ENCODE measurements around the gene UCP2. TPM values are rescaled to one million over a fixed set of nuclear protein-coding genes. Genes with fewer than 3 reads are reported as not detected.

UCP2 gene
- total RNA-seq, 1 donor from 2014 or later, result 1.6 TPM

- DNase-seq (ENCODE audit: low spot score in 2 of 2), result no peak
- FAIRE-seq, result no peak
Measured at GRCh38 chr11:73972620-73973449, 9.8 kb downstream of the UCP2 start.

DNA sequence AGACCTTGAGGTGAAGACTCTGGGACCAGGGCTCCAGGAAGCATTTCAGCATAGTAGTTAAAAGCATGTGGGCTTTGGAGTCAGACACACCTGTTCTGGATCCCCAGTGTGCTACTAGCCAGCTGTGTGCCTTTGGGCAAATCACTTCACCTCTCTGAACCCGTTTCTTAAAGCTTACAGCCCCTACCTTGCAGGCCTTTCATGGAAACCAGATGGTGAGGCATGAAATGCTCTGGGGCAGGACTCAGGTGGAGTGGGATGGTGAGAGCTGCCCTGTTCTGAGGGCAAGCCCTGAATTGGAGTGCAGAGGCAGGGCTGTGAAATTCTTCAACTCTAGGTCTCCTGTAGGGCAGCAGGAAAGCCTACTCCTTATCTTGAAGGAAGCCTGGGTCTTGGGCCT is 10.5 kb downstream of the UCP2 start:
- DNase-seq (ENCODE audit: low spot score in 2 of 2) (no peak), FAIRE-seq (no peak)

DNA sequence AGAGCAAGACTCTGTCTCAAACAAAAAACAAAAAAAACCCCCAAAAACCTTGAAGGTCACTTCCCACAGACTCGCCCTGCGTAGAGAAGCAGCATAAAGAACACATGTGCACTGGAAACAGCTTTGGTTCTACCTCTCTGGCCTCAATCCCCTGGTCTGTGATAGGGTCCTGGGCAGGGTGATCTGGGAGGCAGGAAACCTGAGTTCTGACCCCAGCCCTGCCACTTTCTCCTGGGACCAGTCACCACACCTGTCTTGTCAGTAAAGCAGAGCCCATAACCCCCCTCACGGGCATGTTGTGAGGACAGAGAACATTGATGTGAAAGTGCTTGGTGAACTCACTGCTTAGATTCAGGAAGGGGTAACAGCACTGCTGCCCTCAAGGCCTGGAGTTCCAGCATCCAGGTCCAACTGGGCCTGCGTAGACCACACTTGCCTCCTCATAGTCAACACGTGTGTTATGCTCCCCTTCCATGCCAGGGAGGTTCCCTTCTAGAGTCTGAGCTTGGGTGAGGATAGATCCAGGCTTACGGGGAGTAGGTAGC is 11.4 kb downstream of the UCP2 start:
- no peak for FAIRE-seq

GRCh38 chr11:73969991-73970800 is 12.4 kb downstream of the UCP2 start:
- FAIRE-seq, result no peak
- no peak for DNase-seq (ENCODE audit: low spot score in 2 of 2)

More for the DNA sequence above, 11.4 kb downstream of the UCP2 start:
- no peak for DNase-seq (ENCODE audit: low spot score in 2 of 2)

DNA sequence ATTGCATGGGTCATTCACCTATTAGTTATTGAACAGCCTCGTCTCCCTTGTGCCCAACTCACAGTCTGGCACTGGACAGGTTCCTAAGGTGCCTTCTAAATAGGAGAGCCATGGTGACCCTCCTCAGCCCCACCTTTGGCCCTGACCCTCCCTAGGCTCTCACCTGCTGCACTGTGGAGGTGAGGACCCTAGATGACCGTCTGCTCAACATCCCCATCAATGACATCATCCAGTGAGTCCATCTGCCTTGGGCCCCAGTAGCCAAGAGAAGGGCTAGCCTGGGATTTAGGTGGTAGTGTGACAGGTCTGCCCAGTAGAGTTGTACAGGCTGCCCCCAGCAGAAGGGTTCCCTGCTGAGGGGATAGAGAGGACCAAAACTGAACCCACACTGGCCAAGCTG is 13.6 kb downstream of the UCP2 start:
- FAIRE-seq (no peak), DNase-seq (ENCODE audit: low spot score in 2 of 2) (no peak)

GRCh38 chr11:73968356-73968966 is 14.2 kb downstream of the UCP2 start:
- DNase-seq (ENCODE audit: low spot score in 2 of 2) (no peak), FAIRE-seq (no peak)

DNA sequence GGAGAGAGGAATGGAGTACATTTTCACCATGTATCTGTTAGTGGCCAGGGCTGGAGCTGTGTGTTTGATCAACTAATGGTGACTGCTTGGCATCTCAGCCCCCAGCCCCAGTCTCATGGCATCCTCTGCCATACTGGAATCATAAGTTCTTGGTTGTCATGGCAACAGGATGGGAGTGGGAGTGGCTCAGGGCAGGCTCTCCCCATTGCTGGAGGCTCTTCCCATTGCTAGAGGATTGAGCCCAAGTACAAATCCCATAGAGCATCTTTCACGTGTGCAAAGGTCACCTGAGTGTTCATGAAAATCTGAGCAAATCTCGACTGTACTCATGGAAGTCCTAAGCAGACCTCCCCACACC is 16.9 kb downstream of the UCP2 start:
- FAIRE-seq, result no peak
- no peak for DNase-seq (ENCODE audit: low spot score in 2 of 2)

GRCh38 chr11:73965076-73965763 is 17.4 kb downstream of the UCP2 start:
- FAIRE-seq, result no peak
- DNase-seq (ENCODE audit: low spot score in 2 of 2), result no peak

DNA sequence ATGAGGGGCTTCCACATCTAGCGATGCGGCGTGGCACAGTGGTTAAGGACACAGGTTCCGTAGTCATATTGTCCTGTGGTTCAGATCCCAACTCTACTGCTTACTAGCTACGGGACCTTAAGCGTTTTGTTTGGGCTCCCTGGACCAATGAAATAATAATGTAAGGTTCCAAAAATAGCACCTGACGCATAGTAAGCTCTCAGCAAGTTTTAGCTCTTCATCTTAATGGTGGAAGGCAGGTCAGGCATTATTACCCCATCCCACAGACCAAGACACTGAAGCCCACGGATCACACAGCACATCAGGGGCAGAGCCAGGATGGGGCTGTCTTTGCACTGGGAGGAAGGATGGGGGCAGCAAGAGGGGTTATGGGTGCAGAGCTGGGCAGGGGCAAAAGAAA is 18.8 kb downstream of the UCP2 start:
- DNase-seq (ENCODE audit: low spot score in 2 of 2) (no peak), FAIRE-seq (no peak)

DNA sequence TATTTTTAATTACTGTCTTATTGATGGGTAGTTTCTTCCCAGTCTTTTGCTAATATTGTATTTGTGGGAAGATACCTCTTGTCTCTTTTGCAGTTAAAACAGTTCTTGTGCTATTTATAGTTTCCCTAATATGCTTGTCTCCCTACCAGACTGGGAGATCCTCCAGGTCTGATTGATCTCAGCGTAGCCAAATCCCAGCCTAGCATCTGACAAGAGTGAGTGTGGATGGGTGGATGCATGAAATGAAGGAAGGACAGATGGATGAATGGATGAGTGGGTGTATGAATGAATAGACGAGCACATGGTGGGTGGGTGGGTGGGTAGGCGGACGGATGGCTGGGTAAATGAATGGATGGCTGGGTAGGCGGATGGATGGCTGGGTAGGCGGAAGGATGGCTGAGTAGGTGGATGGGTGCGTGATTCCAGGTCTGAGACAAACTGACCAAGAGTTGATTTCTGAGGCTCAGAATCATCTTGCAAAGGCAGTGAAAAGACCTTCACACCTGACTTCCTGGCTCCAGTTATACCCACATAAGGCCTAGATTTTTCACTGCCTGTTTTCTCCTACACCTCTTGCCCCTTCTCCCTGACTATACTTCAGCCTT is 20.4 kb downstream of the UCP2 start:
- FAIRE-seq, result no peak
- no peak for DNase-seq (ENCODE audit: low spot score in 2 of 2)

- DNase-seq (ENCODE audit: low spot score in 2 of 2), result no peak
- no peak for FAIRE-seq
Measured at GRCh38 chr11:73961321-73961720, 21.3 kb downstream of the UCP2 start.

GRCh38 chr11:73958521-73959141 is 24.0 kb downstream of the UCP2 start:
- FAIRE-seq (no peak), DNase-seq (ENCODE audit: low spot score in 2 of 2) (no peak)

GRCh38 chr11:73957654-73958361 is 24.8 kb downstream of the UCP2 start:
- FAIRE-seq (no peak), DNase-seq (ENCODE audit: low spot score in 2 of 2) (no peak)

DNA sequence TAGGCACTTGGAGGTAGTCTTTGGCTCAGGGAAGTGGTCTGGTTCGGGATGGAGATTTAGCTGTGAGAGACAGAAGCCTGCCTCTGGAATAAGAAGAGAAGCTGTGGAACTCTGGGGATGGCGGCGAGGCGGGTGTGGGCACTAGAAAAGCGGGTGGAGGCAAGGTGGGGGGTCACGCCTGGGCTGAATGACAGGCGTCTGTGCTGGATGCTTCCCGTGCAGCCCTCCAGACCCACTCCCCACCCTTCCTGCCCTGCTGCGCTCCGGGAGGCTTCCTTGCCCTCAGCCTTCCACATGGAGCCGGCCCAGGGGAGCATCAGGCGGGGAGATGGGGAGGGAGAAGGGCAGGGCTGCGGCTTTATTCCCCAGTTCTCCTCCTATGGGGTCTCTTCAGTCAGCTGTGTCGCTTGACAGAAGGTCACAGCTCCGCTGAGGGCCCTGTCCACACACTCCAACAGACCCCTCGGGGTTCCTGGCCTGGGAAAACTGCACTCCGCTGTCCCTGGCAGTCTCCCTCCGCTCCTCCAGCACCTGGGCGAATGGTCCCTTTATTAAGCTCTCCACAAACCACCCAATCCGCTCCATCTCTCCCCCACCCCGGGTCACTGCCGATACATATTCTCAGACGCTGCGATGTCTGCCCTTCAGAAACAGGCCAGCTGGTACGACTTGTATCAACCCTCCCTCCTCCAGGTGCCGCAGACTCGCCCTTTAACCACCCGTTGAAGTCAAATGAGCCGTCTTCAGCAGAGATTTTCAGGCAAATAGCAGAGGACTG is 25.6 kb downstream of the UCP2 start:
- DNase-seq (ENCODE audit: low spot score in 2 of 2) (no peak), FAIRE-seq (no peak)

GRCh38 chr11:73951797-73952196 is 30.8 kb downstream of the UCP2 start:
- no peak for DNase-seq (ENCODE audit: low spot score in 2 of 2)
- FAIRE-seq, result no peak

DNA sequence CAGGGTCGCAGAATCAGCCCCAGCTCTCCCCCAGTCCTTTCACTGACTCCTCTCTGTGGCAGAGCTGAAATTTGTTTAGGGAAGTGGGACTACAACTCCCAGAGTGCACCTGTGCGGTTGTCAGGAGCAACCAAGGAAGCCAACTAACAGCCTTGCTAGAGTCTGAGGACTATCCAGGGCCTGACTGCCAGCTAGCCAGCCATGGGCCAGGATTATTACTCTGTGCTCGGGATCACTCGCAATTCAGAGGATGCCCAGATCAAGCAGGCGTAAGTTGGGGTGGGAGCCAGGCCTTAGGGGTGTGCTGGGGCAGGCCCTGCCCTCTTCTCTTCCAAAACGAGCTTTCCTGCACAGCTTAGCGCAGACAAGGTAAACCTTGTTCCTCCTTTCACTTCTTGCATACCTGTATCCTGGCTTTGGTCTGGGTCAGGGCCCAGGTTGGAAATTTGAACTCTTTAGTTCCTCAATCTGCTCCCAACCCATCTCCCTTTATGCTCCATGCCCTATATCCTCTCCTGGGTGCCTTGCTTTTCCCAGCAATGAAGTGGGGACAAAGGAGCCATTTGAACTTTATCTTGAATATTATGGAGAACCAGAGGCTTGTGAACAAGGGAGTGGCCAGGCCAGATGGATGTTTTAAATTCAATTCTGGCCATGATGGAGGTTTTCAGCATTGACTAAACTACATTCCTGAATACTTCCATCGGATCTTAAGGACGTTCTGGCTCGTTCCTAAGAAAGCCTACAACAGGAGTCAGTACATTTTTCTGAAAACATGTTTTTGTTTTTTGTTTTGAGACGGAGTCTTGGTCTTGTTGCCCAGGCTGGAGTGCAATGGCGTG is 31.6 kb downstream of the UCP2 start, which contains the start of gene DNAJB13:
DNAJB13 (plus strand) TSS at position 158 of the 842 bp plus-strand sequence; CDS start at position 202, 44 bp downstream.
- DNase-seq (ENCODE audit: low spot score in 2 of 2) (peak; percentile 19 to 48), FAIRE-seq (no peak)

DNA sequence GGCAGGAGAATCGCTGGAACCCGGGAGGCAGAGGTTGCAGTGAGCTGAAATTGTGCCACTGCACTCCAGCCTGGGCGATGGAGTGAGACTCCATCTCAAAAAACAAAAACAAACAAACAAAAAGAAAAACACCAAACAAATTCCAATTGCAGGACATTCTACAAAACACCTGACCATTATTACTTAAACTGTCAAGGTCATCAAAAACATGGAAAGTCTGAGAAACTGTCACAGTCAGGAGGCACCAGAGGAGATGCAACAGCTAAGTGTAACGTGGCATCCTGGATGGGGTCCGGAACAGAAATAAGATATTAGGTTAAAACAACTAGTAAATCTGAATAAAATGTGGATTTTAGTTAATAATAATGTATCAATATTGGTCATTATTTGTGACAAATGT is 32.7 kb downstream of the UCP2 start:
- no peak for DNase-seq (ENCODE audit: low spot score in 2 of 2)
- no peak for FAIRE-seq
